GM18511 (cell line): ENCODE measurements around the gene SAP30BP.
A peak's percentile ranks its signal among the peaks of the same experiment; 100 is the strongest.
"Not testable (repeated sequence)": the region's sequence is repeated elsewhere in the genome, so short reads cannot be mapped to it uniquely, and the experiment has no call there.

ENCODE experiments used
- ATAC-seq: cut with Tn5 transposase; IDR thresholded peaks from one replicate; pipeline ENCODE4 v1.9.1; 2021; ENCODE audit warnings: mild to moderate bottlenecking, moderate library complexity; ENCODE audit not compliant: unreplicated experiment

The SAP30BP gene

DNA sequence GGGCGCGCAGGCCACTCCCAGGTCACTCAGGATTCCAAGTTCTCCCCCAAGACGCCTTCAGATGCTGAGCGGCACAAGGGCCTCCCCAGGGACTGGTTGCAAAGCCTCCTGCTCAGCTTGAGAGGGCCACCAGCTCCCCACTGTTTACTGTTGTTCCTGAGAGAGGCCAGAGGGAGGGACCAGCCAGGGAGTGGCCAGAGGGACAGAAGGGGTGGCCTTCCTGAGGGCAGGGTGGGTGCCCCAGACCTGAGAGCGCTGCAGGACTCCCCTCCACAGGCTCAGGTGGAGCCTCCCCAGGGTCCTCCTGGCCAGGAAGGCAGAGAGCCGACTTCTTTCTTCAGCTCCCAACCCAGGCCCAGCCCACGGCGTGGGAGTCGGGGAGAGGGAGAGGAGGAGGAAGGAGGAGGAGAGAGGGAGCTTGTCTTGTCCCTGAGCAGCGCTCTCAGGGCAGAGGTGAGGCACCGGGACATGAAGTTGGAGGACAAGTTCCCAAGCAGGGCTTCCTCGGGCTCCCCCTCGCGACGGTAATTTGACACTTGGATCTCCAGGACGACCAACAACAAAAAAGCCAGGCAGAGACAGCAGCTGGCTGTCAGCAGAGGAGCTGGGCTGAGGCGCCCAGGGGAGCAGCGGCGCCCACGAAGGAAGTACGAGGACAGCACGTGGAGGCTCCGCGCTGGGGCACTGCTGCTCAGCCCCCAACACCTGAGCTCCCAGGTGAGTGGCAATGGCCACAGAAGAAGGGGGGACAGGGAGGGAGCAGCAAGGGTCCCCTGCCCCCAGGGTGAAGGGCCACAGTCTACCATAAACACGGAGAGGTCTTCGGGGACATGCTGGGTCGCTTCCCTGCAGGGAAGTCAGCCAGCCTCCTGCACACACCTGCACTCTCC is 33.4 kb upstream of the SAP30BP start:
- ATAC-seq = no peak

DNA sequence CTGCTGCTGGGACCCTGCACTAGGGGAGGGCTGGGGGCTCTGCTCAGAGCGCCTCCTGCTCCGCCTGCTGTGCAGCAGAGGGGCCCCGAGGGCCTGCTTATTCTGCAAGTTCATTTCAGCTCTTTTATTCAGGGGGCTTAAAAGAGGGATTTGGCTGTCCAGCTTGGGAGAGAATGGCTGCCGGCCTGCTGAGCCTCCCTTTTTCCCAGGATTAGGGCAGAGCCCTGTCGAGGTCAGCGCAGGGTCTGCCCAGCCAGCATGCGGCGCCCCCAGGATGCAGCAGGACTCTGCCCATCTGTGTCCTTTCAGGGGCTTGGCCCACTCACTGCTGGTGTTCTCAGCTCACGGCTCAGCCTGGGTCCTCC is 32.8 kb upstream of the SAP30BP start:
- ATAC-seq = no peak

DNA sequence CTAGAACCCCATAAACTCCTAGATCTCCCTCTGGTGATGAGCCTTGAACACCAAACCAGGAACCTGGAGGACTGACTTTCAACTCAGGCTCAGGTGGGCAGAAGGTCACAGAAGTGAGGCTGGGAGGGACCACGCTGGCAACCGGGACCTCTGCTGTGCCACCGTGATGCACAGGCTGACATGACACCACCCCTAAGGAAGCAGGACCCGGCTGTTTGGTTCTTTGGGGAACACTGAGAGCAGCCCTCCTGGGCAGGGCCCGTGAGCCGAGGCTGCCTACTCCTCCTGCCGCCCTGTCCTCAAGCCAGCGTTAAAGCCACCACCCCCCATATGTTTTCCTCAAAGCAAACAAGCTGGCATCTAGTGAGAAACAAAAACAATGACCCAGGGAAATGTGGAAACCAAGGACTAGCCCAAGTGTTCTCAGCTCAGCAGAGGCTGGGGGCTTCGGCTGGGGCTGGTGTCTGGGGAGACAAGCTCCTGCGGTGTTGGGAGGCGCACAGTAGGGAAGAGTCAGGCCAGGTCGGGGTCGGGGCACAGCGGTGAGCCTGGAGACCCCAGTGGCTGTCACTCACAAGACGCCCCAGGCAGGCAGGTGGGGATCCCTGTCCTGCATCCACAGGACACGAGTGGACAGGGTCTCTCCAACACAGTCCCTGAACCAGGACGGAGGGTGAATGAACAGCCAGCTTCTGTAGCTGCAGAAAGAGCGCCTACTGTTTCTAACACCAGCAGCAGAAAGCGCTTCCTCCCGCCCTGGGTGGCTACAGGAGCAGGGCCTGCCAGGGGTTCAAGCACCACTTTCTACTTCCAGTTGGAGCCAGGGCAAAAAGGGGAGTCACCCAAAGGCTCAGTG is 32.2 kb upstream of the SAP30BP start:
- no peak for ATAC-seq

DNA sequence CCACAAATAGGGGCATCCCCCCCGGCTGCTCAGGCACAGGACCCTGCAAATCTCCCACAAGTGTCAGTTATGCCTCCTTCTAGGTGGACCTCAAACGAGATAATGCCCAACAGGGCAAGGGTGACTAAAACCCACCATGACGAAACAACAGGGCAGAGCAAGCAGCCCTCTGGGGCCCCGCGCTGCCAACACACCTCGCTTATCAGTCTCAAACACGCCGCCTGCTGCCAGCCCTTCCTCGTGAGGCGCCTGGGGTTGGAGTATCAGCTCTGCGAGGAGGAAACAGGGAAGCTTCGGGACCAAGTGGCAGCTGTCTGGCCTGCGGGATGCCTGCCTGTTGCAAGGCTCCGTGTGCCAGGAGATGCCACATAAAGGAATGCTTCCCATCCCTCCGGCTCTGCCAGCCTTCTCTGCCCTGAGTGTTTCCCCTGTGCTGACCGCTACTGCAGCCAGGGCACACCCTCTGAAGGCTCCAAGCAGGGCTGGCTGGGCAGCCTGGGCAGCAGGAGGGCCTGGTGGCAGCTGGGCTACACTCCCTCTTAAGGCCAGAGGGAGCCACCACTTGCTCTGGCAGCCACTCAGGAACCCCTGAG is 31.4 kb upstream of the SAP30BP start:
- no peak for ATAC-seq

DNA sequence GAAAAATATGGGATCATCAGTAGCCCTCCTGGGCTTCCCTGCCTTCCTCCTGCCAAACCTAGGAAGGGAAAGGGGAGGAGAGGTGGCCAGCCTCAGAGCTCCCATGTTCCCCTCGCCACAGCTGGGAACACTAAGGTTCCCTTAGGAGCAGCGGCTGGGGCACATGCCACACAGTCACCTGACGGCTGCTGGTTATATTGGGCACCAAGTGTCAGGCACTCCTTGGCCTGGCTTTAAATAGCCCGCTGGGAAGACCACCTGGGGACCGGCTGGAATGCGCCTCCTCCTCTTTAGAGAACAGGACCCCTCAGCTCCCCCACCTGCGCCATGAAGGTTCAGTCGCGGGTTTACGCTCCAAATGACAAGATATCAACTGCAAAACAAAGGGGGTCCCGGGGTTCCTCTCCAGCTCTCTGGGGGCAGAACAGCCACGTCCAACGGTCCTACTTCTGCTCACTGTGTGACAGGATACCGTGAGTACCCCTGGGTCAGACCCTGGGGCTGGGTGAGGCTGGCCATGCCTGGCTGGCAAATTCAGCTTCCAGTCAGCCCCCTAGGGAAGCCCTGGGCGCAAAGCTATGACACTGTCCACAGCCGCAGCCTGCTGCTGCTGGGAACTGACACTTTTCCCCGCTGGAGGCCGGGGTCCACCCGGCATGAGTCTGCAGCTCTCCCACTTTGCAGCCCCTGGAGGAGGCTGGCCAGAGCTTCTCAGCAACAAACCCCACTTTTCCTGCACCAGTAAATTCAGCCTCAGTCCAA is 30.6 kb upstream of the SAP30BP start:
- no peak for ATAC-seq

DNA sequence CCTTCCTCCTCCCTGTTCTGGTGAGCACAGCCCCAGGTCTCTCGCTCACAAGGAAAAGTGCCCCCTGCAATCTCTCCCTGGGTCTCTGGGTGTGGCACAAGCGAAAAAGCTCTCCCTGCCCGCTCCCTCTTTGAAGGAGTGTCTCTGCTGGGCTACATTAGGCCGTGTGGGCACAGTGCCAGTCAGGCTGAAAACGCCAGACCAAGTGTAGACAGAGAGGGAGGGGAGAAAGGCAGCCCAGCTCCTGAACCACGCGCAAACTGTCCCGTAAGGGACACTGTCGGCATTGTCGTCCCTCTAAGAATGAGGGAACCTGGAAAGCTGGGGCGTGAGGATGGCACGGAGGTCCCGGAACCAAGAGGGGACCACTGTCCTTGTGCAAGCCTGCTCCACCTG is 30.0 kb upstream of the SAP30BP start:
- no peak for ATAC-seq

DNA sequence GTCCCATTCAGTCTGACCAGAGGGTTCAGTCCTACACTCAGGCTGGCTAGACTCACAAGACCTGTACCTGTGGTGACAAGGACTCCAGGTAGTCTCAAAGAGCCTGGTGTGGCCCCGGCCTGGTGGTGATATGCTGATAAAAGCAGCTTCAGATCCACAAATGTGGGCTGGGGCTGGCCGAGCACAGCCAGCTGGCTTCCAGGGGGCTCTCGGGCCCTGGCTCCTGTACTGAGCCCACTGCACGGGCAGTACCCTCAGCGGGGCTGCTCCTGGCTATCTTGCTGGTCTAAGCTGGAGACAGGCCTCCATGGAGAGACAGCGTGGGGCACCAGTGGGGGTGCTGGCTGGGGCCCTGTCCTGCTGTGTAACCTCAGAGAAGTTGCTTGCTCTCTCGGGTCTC is 29.6 kb upstream of the SAP30BP start:
- no peak for ATAC-seq

DNA sequence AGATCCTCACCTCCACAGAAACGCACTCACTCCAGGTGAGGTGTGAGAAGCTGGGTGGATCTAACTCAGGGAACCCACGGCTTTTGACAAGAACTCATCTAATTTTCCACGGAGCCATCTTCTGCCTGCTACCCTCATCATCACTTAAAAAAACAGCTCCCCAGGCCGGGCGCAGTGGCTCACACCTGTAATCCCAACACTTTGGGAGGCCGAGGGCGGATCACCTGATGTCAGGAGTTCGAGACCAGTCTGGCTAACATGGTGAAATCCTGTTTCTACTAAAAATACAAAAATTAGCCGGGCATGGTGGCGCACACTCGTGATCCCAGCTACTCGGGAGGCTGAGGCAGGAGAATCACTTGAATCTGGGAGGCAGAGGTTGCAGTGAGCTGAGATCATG is 29.1 kb upstream of the SAP30BP start:
- ATAC-seq = not testable (repeated sequence)

DNA sequence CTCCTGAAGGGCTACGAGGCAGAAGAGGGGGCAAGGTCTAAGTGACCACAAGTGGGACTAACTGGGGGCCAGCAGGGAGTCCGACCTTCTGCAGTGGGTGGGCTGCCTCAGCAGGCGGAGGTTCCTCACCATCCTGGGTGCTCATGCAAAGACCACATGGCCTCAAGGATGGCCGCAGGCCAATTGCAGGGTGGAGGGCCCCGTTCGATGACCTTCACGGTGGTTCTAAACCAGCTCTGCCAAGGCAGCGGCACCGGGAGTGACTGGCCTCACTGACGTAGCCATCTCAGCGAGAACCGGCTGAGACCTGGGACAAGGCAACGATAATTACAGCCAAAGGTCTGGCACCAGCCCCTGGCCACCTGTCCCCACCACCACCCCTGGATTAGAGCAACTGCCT is 28.2 kb upstream of the SAP30BP start:
- no peak for ATAC-seq

DNA sequence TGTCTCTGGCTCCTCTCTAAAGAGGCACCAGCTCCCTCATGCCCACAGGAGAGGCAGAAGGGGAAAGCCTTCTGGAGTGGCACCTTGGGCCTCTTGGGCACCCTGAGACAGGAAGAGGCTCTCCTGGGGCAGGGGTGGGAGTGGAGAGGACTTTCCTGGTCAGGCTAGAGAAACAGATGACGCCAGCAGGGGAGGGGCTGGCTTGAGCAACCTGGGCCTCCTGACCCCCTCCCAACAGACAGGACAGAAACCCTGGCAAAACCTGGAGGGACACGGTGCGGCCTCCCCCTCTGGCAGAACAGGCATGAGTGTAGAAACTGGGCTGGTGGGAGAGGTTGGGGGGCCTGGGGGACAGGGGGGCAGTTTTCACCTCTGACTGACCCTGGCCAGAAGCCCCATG is 27.8 kb upstream of the SAP30BP start:
- ATAC-seq = no peak

DNA sequence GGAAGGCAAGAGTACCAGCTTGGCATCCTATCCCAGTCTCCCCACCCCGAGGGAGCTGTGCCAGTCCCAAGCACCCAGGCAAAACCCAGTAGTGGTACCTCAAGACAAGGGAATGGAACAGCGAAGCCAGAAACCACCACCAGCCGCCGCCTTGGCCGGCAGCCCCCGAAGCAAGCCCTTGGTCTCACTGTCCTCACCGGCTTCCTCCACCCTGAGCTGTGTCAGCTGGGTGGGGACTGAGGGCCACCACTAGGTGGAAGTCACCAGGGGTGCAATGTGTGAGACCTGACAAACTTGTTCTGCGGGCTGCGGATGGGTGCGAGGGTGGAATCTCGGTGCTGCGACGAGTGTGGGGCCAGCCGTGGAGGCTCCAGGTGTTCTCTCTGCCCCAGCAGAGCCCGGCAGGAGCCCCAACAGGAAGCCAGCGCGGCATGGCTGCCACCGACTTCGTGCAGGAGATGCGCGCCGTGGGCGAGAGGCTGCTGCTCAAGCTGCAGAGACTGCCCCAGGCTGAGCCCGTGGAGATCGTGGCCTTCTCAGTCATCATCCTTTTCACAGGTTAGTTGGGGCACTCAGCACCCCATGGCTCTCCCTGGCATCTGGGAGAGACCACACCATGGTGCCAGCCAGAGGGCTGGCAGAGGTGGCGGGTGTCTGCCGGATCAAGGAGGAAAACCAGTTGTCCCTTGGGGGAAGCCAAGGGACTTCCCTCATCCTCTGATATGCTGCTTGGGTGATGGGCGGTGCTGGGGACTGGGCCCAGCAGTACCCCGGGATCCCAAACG is 27.2 kb upstream of the SAP30BP start:
- ATAC-seq = no peak

DNA sequence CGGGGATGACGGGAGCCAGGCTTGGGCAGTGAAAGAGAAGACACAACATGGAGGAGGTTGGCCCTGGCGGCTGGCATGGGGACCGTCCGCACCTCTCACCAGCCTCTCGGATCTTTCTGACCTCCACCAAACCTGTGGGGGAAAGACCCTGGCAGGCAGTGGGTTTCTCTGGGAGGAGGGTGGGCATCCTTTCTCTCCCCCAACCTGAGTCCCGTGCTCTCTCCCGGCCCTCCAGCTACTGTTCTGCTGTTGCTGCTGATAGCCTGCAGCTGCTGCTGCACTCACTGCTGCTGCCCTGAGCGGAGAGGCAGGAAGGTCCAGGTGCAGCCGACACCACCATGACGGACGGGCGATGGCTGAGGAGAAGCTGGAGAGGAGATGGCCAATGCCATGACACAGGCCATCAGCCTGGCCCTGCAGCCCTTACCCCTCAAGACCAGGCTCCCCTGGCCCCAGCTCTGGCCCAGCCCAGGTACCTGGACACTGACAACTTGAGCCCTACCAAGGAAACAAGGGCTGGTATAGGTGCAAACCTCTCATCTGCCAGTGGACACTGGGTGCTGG is 26.5 kb upstream of the SAP30BP start:
- no peak for ATAC-seq

DNA sequence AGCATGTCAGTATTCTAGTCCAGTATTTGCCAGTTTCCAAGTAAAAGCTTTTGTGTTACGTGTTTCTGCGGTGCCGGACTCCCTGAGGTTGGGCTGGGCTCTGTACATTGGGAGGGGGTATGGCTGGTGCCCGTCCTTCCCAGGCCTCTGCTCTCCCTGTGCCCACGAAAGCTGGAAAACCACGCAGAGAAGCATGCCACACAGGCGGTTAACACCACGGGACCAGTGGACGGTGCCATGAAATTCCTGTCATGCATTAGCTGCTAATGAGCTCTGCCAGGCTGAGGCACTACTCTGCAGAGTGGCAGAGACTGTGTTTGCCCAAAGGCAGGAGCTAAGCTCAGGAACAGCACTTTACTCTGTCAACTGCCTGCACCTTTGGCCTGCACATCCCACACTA is 25.8 kb upstream of the SAP30BP start:
- ATAC-seq = no peak

DNA sequence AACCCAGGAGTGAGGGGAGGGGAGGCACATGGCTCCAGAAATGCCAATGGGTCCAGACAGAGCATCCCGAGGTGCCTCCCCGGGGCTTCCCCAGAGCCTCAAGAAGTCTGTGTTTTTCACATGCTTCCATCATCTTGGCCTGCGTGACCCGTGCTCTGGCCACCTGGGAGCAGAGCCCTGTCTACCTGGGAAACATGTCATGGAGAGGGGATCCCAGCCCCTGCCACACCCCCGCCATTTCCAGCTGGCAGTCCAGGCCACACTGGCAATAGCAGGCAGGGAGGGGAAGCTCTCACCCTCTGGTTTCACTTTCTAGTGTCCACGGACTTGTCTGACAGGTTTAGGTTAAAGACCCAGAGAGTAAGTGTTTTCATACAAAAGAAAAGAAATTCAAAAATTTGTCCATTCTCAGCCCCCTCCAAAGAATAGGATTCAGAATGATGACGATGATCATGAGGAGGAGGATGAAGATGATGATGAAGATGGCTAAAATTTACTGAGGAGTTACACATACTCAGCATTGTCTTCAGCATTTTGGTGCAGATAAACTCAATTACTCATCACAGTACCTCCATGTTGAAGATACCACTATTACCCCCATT is 24.9 kb upstream of the SAP30BP start:
- ATAC-seq = no peak

DNA sequence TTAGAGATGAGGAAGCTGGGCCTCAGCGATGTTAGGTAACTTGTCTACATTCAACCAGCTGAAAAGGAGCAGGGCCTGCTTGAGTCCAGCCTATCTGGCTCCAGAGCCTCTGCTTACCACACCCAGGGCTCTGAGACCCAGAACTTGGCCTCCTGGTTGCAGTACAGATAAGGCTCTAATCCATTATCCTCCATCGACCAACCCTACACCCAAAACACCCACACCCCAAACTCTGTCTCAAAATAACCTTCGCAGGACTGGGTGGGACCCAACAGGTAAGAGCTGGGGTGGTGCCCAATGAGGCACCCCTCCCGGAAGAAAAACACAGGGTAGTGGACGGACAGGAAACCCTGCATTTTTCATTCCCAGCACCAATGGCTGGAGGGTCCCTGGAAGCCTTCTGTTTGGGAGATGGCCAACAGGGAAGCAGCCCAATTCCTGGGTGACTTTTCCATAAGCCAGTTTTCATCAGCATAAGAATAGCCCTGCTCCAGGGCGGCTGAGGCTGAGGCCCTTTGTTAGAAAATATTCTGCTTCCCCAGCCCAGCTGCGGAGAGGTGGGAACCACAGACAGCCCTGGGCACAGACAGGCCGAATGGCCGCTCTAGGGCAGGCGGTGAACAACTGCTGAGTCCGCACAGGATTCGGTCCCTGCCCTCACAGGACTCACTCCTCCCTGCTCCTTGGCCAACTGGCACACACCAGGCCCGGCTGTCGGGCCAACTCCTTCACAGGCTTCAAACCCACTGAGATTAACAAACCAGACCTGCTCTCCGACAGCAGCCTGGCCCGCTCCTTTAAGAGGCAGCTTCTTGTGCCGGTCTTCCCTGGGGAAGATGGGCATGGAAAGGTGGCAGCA is 24.1 kb upstream of the SAP30BP start:
- ATAC-seq = no peak

DNA sequence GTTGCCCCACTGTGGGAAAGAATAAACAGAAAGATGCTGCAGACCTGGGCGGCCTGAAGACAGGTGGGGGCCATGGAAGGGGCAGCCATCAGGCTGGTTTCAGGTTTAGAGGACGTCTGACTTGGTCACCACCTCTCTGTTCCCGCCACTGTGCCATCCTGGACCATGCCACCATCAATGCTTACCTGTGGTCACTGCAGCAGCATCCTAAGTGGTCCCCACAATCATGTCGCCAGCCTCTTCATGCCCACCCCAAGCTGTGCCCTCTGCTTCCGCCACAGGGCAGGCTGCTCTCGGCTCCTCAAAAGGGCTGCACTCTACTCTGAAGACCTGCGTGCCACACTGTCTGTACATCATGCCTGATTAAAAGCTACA is 23.5 kb upstream of the SAP30BP start:
- ATAC-seq = no peak

DNA sequence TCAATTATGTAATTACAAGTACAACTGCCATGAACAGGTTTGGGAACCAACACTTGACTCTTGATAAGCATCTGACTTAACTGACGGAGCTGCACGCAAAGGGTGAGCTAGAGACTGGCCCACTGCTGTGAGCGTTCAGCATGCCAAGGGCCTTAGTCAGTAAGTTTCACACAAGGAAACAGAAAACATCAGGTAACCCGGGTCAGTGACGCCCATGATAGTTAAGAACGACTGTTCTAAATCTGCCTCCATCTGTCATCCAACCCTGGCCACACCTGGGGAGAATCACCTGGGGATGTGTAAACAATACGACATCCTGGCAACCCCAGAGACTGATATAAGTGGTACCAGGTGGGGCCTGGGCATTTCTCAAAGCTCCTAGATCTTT is 21.6 kb upstream of the SAP30BP start:
- peak; percentile 13 for ATAC-seq

DNA sequence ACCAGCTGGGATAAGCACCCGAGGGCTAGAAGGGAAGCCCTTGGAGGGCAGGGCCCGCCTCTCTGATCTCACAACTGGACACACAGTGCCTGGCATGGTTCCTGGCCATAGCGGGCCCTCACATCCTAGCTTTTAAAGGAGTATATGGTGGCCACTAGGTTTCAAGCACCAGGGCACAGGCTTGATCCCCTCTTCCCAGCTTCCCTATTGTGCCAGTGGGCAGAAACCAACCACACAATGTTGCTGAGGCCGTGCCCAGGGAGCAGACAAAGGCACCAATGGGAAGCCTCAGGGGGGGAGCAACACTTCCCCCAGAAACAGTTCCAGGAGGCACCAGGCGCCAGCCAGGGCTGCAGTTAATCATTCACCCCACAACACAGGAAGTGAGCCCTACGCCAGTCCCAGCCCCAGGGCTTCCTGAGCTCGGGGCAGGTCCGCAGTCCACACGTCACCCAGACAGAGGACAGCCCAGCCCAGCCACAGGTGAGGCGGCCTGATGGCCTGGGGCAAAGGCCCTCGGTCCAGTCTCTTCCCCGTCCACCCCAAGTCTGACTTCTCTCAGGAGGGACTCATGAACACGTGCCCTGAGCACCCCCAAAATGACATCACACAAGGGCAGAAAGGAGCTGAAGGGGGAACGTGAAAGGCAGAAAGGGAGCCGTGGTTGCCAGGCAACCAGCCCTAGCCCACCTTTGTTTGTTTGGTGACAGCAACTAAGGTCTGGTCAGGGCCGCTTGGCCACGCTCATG is 21.1 kb upstream of the SAP30BP start:
- peak; percentile 95 for ATAC-seq
